A673 (cell line): ENCODE data around the gene CLDN7.

Experiments
- CTCF ChIP-seq: fragments of 300-800, 200-600 bp; sonication (generic); conservative IDR thresholded peaks from 2 replicates; pipeline ENCODE4 v1.5.1; 2017; ENCODE audit warnings: low read depth, mild to moderate bottlenecking, antibody characterized with exemption, low read length, moderate library complexity, mixed read lengths
- EZH2 ChIP-seq: fragments of 200-600 bp; sonication (generic); IDR thresholded peaks from 2 replicates; pipeline ENCODE4 v1.6.1; 2017; ENCODE audit warnings: borderline replicate concordance, low read depth, mild to moderate bottlenecking, mixed read lengths, antibody characterized with exemption, low read length; ENCODE audit not compliant: poor library complexity, severe bottlenecking

- TF ChIP-seq EZH2, result no peak
- TF ChIP-seq CTCF, result no peak
These were observed 21.9 kb downstream of the CLDN7 start for GRCh38 chr17:7240375-7240774.
